ENCODE data around the gene BMP6.

The BMP6 gene

GRCh38 chr6:7758456-7758855 is 32.6 kb downstream of the BMP6 start:
- Histone ChIP-seq H3K4me1 (ENCODE audit: control insufficient read depth, low read depth, low read length) (no peaks in the 10 kb centered on the region), H3K36me3 (ENCODE audit: control insufficient read depth, insufficient read depth, low read length) (no peaks in the 10 kb centered on the region), H2BK120ac (ENCODE audit: low read depth, low read length) (no peak overlapping the region), H2BK15ac (replicated peaks; ENCODE audit: low read depth) (no peak overlapping the region), H3K4ac (ENCODE audit: low read depth, low read length) (no peak overlapping the region), H3K27ac (ENCODE audit: low read depth, low read length) (no peak overlapping the region), H3K4me2 (ENCODE audit: low read length) (no peak overlapping the region), H3K56ac (ENCODE audit: low read length) (no peak overlapping the region), H3K79me1 (ENCODE audit: low read length) (no peaks in the 10 kb centered on the region), H2AK5ac (ENCODE audit: low read length) (no peak overlapping the region), H3K4me3 (ENCODE audit: low read length) (no peak overlapping the region), H3K27me3 (ENCODE audit: insufficient read depth, low read length, poor library complexity) (no peaks in the 10 kb centered on the region), H3K23ac (ENCODE audit: low read length) (no peak overlapping the region), H4K8ac (ENCODE audit: low read depth, low read length) (no peak overlapping the region), H3K9ac (ENCODE audit: low read length) (no peak overlapping the region), H4K5ac (ENCODE audit: low read length) (no peak overlapping the region), H3K79me2 (ENCODE audit: control insufficient read depth, insufficient read depth, low read length) (no peaks in the 10 kb centered on the region), H3K18ac (ENCODE audit: low read length) (no peak overlapping the region), H2BK5ac (ENCODE audit: low read length) (no peak overlapping the region)
- no CpG with 5 or more reads among the region's 7 CpGs for WGBS (ENCODE audit: extremely low coverage, insufficient coverage, low lambda C conversion rate)
- no peak for DNase-seq

- Histone ChIP-seq H4K8ac (ENCODE audit: low read depth, low read length) (no peak overlapping the region), H3K4me2 (ENCODE audit: low read length) (no peak overlapping the region), H3K27ac (ENCODE audit: low read depth, low read length) (no peak overlapping the region), H3K36me3 (ENCODE audit: control insufficient read depth, insufficient read depth, low read length) (no peaks in the 10 kb centered on the region), H2BK5ac (ENCODE audit: low read length) (no peak overlapping the region), H3K56ac (ENCODE audit: low read length) (no peak overlapping the region), H2BK15ac (replicated peaks; ENCODE audit: low read depth) (no peak overlapping the region), H3K18ac (ENCODE audit: low read length) (no peak overlapping the region), H2AK5ac (ENCODE audit: low read length) (no peak overlapping the region), H3K4me3 (ENCODE audit: low read length) (no peak overlapping the region), H3K79me2 (ENCODE audit: control insufficient read depth, insufficient read depth, low read length) (no peaks in the 10 kb centered on the region), H3K4ac (ENCODE audit: low read depth, low read length) (no peak overlapping the region), H3K4me1 (ENCODE audit: control insufficient read depth, low read depth, low read length) (no peaks in the 10 kb centered on the region), H4K5ac (ENCODE audit: low read length) (no peak overlapping the region), H2BK120ac (ENCODE audit: low read depth, low read length) (no peak overlapping the region), H3K27me3 (ENCODE audit: insufficient read depth, low read length, poor library complexity) (no peaks in the 10 kb centered on the region), H3K79me1 (ENCODE audit: low read length) (no peaks in the 10 kb centered on the region), H3K9ac (ENCODE audit: low read length) (no peak overlapping the region), H3K23ac (ENCODE audit: low read length) (no peak overlapping the region)
- WGBS (ENCODE audit: extremely low coverage, insufficient coverage, low lambda C conversion rate): no CpG with 5 or more reads among the region's 3 CpGs
- no peak for DNase-seq
These were observed 33.4 kb downstream of the BMP6 start for GRCh38 chr6:7759320-7759719.

- Histone ChIP-seq H3K4me3 (ENCODE audit: low read length) (no peak overlapping the region), H3K23ac (ENCODE audit: low read length) (no peak overlapping the region), H3K36me3 (ENCODE audit: control insufficient read depth, insufficient read depth, low read length) (no peaks in the 10 kb centered on the region), H3K9ac (ENCODE audit: low read length) (no peak overlapping the region), H4K8ac (ENCODE audit: low read depth, low read length) (no peak overlapping the region), H3K4ac (ENCODE audit: low read depth, low read length) (no peak overlapping the region), H3K4me2 (ENCODE audit: low read length) (no peak overlapping the region), H3K27ac (ENCODE audit: low read depth, low read length) (no peak overlapping the region), H3K27me3 (ENCODE audit: insufficient read depth, low read length, poor library complexity) (no peaks in the 10 kb centered on the region), H2AK5ac (ENCODE audit: low read length) (no peak overlapping the region), H2BK120ac (ENCODE audit: low read depth, low read length) (no peak overlapping the region), H2BK5ac (ENCODE audit: low read length) (no peak overlapping the region), H3K18ac (ENCODE audit: low read length) (no peak overlapping the region), H3K56ac (ENCODE audit: low read length) (no peak overlapping the region), H2BK15ac (replicated peaks; ENCODE audit: low read depth) (no peak overlapping the region), H3K79me2 (ENCODE audit: control insufficient read depth, insufficient read depth, low read length) (no peaks in the 10 kb centered on the region), H3K4me1 (ENCODE audit: control insufficient read depth, low read depth, low read length) (no peaks in the 10 kb centered on the region), H4K5ac (ENCODE audit: low read length) (no peak overlapping the region), H3K79me1 (ENCODE audit: low read length) (no peaks in the 10 kb centered on the region)
- DNase-seq: no peak
- no CpG with 5 or more reads among the region's 3 CpGs for WGBS (ENCODE audit: extremely low coverage, insufficient coverage, low lambda C conversion rate)
These were observed 35.2 kb downstream of the BMP6 start for GRCh38 chr6:7761051-7761450.

GRCh38 chr6:7762760-7763159 is 36.9 kb downstream of the BMP6 start:
- Histone ChIP-seq H2BK5ac (ENCODE audit: low read length) (no peak overlapping the region), H3K27me3 (ENCODE audit: insufficient read depth, low read length, poor library complexity) (no peaks in the 10 kb centered on the region), H3K9ac (ENCODE audit: low read length) (no peak overlapping the region), H3K18ac (ENCODE audit: low read length) (no peak overlapping the region), H3K4me1 (ENCODE audit: control insufficient read depth, low read depth, low read length) (no peaks in the 10 kb centered on the region), H4K8ac (ENCODE audit: low read depth, low read length) (no peak overlapping the region), H3K79me1 (ENCODE audit: low read length) (no peaks in the 10 kb centered on the region), H3K4ac (ENCODE audit: low read depth, low read length) (no peak overlapping the region), H2AK5ac (ENCODE audit: low read length) (no peak overlapping the region), H3K36me3 (ENCODE audit: control insufficient read depth, insufficient read depth, low read length) (no peaks in the 10 kb centered on the region), H3K27ac (ENCODE audit: low read depth, low read length) (no peak overlapping the region), H3K4me3 (ENCODE audit: low read length) (no peak overlapping the region), H2BK15ac (replicated peaks; ENCODE audit: low read depth) (no peak overlapping the region), H2BK120ac (ENCODE audit: low read depth, low read length) (no peak overlapping the region), H3K56ac (ENCODE audit: low read length) (no peak overlapping the region), H3K23ac (ENCODE audit: low read length) (no peak overlapping the region), H4K5ac (ENCODE audit: low read length) (no peak overlapping the region), H3K79me2 (ENCODE audit: control insufficient read depth, insufficient read depth, low read length) (no peaks in the 10 kb centered on the region), H3K4me2 (ENCODE audit: low read length) (no peak overlapping the region)
- no CpG with 5 or more reads among the region's 12 CpGs for WGBS (ENCODE audit: extremely low coverage, insufficient coverage, low lambda C conversion rate)
- no peak for DNase-seq

GRCh38 chr6:7763881-7764280 is 38.0 kb downstream of the BMP6 start:
- Histone ChIP-seq H3K4ac (ENCODE audit: low read depth, low read length) (no peak overlapping the region), H2BK120ac (ENCODE audit: low read depth, low read length) (no peak overlapping the region), H3K23ac (ENCODE audit: low read length) (no peak overlapping the region), H3K4me3 (ENCODE audit: low read length) (no peak overlapping the region), H3K18ac (ENCODE audit: low read length) (no peak overlapping the region), H3K9ac (ENCODE audit: low read length) (no peak overlapping the region), H4K8ac (ENCODE audit: low read depth, low read length) (no peak overlapping the region), H3K27me3 (ENCODE audit: insufficient read depth, low read length, poor library complexity) (no peaks in the 10 kb centered on the region), H2BK5ac (ENCODE audit: low read length) (no peak overlapping the region), H3K4me2 (ENCODE audit: low read length) (no peak overlapping the region), H4K5ac (ENCODE audit: low read length) (no peak overlapping the region), H3K27ac (ENCODE audit: low read depth, low read length) (no peak overlapping the region), H3K79me2 (ENCODE audit: control insufficient read depth, insufficient read depth, low read length) (no peaks in the 10 kb centered on the region), H2AK5ac (ENCODE audit: low read length) (no peak overlapping the region), H3K56ac (ENCODE audit: low read length) (no peak overlapping the region), H3K36me3 (ENCODE audit: control insufficient read depth, insufficient read depth, low read length) (no peaks in the 10 kb centered on the region), H2BK15ac (replicated peaks; ENCODE audit: low read depth) (no peak overlapping the region), H3K4me1 (ENCODE audit: control insufficient read depth, low read depth, low read length) (no peaks in the 10 kb centered on the region), H3K79me1 (ENCODE audit: low read length) (no peaks in the 10 kb centered on the region)
- no CpG with 5 or more reads among the region's 9 CpGs for WGBS (ENCODE audit: extremely low coverage, insufficient coverage, low lambda C conversion rate)
- no peak for DNase-seq

- DNase-seq: no peak
- H3K4me2 ChIP-seq (ENCODE audit: low read length): no peak overlapping the region
- no peak overlapping the region for H3K56ac ChIP-seq (ENCODE audit: low read length)
- H3K4me3 ChIP-seq (ENCODE audit: low read length): no peak overlapping the region
- no peak overlapping the region for H2AK5ac ChIP-seq (ENCODE audit: low read length)
- no peaks in the 10 kb centered on the region for H3K27me3 ChIP-seq (ENCODE audit: insufficient read depth, low read length, poor library complexity)
- H3K9ac ChIP-seq (ENCODE audit: low read length): no peak overlapping the region
- WGBS (ENCODE audit: extremely low coverage, insufficient coverage, low lambda C conversion rate): no CpG with 5 or more reads among the region's 10 CpGs
- no peaks in the 10 kb centered on the region for H3K79me2 ChIP-seq (ENCODE audit: control insufficient read depth, insufficient read depth, low read length)
- H3K79me1 ChIP-seq (ENCODE audit: low read length): no peaks in the 10 kb centered on the region
- no peak overlapping the region for H4K5ac ChIP-seq (ENCODE audit: low read length)
- H3K36me3 ChIP-seq (ENCODE audit: control insufficient read depth, insufficient read depth, low read length): no peaks in the 10 kb centered on the region
- no peak overlapping the region for H2BK5ac ChIP-seq (ENCODE audit: low read length)
- H4K8ac ChIP-seq (ENCODE audit: low read depth, low read length): no peak overlapping the region
- H3K4ac ChIP-seq (ENCODE audit: low read depth, low read length): no peak overlapping the region
- no peak overlapping the region for H2BK15ac ChIP-seq (replicated peaks; ENCODE audit: low read depth)
- no peak overlapping the region for H3K27ac ChIP-seq (ENCODE audit: low read depth, low read length)
- H3K18ac ChIP-seq (ENCODE audit: low read length): no peak overlapping the region
- no peak overlapping the region for H2BK120ac ChIP-seq (ENCODE audit: low read depth, low read length)
- no peaks in the 10 kb centered on the region for H3K4me1 ChIP-seq (ENCODE audit: control insufficient read depth, low read depth, low read length)
- H3K23ac ChIP-seq (ENCODE audit: low read length): no peak overlapping the region
These were observed 39.9 kb downstream of the BMP6 start for GRCh38 chr6:7765575-7766325.
